B cell (primary cell): ENCODE data around the gene NINL. TPM values are rescaled to one million over a fixed set of nuclear protein-coding genes. Genes with fewer than 3 reads are reported as not detected.

Experiments
- ATAC-seq: fragments of 200-7000 bp; cut with Tn5 transposase; one replicate; pipeline ENCODE4 v1.10.0; 2021; ENCODE audit warnings: low read depth, mild to moderate bottlenecking, moderate number of reproducible peaks, moderate library complexity
- CTCF ChIA-PET: fragments of 350-600 bp; sonication (Branson Sonifier 250); formaldehyde crosslinking; loops from one replicate; lab custom pipeline; 2021; ENCODE audit warnings: antibody characterized with exemption, inconsistent platforms; lab: Charles Lee
- POLR2A ChIA-PET: fragments of 350-600 bp; sonication (Branson Sonifier 250); formaldehyde crosslinking; loops from one replicate; lab custom pipeline; 2021; ENCODE audit warnings: antibody characterized with exemption; lab: Charles Lee
- DNase-seq: peaks from one replicate; pipeline ENCODE4 v3.0.0; 2013
- H2AFZ ChIP-seq: 2 replicates; pipeline ENCODE4 v1.6.1; 2012; ENCODE audit warnings: mild to moderate bottlenecking, low read depth, low read length; ENCODE audit not compliant: insufficient read depth, poor library complexity, severe bottlenecking
- H3K27ac ChIP-seq, 2 donors: 1 replicate in 1 of 2; 2 replicates in 1 of 2; pipeline ENCODE4 v1.5.1; 2012 to 2013; ENCODE audit warnings: low read length in 2 of 2, mild to moderate bottlenecking in 2 of 2, moderate library complexity in 1 of 2
- H3K27me3 ChIP-seq, 4 experiments: fragments of 200-600 bp in 1 of 4; sonication (generic) in 1 of 4; replicated peaks in 1 of 4; 1 replicate in 2 of 4; 2 replicates in 2 of 4; pipeline versions ENCODE4 v1.6.1 to v1.7.0; 2013 to 2016; ENCODE audit warnings: low read length in 3 of 4, mild to moderate bottlenecking in 2 of 4, mixed read lengths in 1 of 4, moderate library complexity in 1 of 4; ENCODE audit not compliant: insufficient read depth in 4 of 4, control insufficient read depth in 3 of 4; ENCODE audit errors: control extremely low read depth in 1 of 4
- H3K36me3 ChIP-seq, 2 experiments: replicated peaks in 1 of 2; 1 replicate in 1 of 2; 2 replicates in 1 of 2; pipeline versions ENCODE4 v1.6.1 to v1.7.1; 2013; ENCODE audit warnings: low read length in 1 of 2; ENCODE audit not compliant: insufficient read depth in 2 of 2, control insufficient read depth in 1 of 2; ENCODE audit errors: control extremely low read depth in 1 of 2, extremely low read depth in 1 of 2
- H3K4me1 ChIP-seq, 2 donors: fragments of 200-600 bp in 1 of 2; sonication (generic) in 1 of 2; 1 replicate in 1 of 2; 2 replicates in 1 of 2; pipeline versions ENCODE4 v1.5.1 to v1.6.1; 2013 to 2017; ENCODE audit warnings: low read length in 2 of 2; ENCODE audit not compliant: control insufficient read depth in 2 of 2, insufficient read depth in 2 of 2
- H3K4me2 ChIP-seq: replicated peaks from 2 replicates; pipeline ENCODE3; 2012; ENCODE audit warnings: mild to moderate bottlenecking, low read depth, low read length; ENCODE audit not compliant: poor library complexity, severe bottlenecking
- H3K4me3 ChIP-seq, 5 experiments: fragments of 200-600 bp in 1 of 5; sonication (generic) in 1 of 5; 1 replicate in 3 of 5; 2 replicates in 2 of 5; pipeline versions ENCODE4 v1.5.1 to v1.7.0; 2011 to 2016; ENCODE audit warnings: low read length in 4 of 5, mild to moderate bottlenecking in 4 of 5, low read depth in 2 of 5, control low read depth in 1 of 5, moderate library complexity in 1 of 5; ENCODE audit not compliant: insufficient read depth in 1 of 5; ENCODE audit errors: control extremely low read depth in 1 of 5, extremely low read depth in 1 of 5
- H3K79me2 ChIP-seq: fragments of 200-600 bp; sonication (generic); one replicate; pipeline ENCODE4 v1.6.0; 2016; ENCODE audit warnings: low read length; ENCODE audit not compliant: control insufficient read depth, insufficient read depth
- H3K9ac ChIP-seq: fragments of 200-600 bp; sonication (generic); 2 replicates; pipeline ENCODE4 v1.6.1; 2017; ENCODE audit warnings: mild to moderate bottlenecking, low read length, moderate library complexity
- H3K9me3 ChIP-seq, 3 donors: one replicate each; pipeline versions ENCODE4 v1.6.1 to v1.7.1; 2013; ENCODE audit warnings: low read length in 2 of 3; ENCODE audit not compliant: control insufficient read depth in 2 of 3, insufficient read depth in 1 of 3; ENCODE audit errors: control extremely low read depth in 1 of 3
- H4K20me1 ChIP-seq: 2 replicates; pipeline ENCODE4 v1.6.0; 2012; ENCODE audit warnings: mild to moderate bottlenecking, low read length; ENCODE audit not compliant: insufficient read depth, control insufficient read depth, poor library complexity, severe bottlenecking
- H3K27ac Mint-ChIP-seq: one replicate; pipeline ENCODE4 v1.8.0; 2021; ENCODE audit warnings: mixed read lengths
- H3K27me3 Mint-ChIP-seq: one replicate; pipeline ENCODE4 v1.8.0; 2021; ENCODE audit warnings: mixed read lengths
- H3K4me1 Mint-ChIP-seq: one replicate; pipeline ENCODE4 v1.8.0; 2021; ENCODE audit warnings: mixed read lengths
- H3K4me3 Mint-ChIP-seq: one replicate; pipeline ENCODE4 v1.8.0; 2021; ENCODE audit warnings: mixed read lengths
- H3K9me3 Mint-ChIP-seq: one replicate; pipeline ENCODE4 v1.8.0; 2022; ENCODE audit warnings: mixed read lengths; ENCODE audit not compliant: insufficient read depth
- CTCF ChIP-seq: fragments of 200-600 bp; IDR thresholded peaks from one replicate; pipeline ENCODE4 v1.8.0; 2022; ENCODE audit warnings: antibody characterized with exemption, mild to moderate bottlenecking
- EZH2 ChIP-seq: IDR thresholded peaks from 2 replicates; pipeline ENCODE4 v1.6.1; 2012; ENCODE audit warnings: borderline replicate concordance, low read depth, mild to moderate bottlenecking, moderate library complexity, low read length; ENCODE audit not compliant: insufficient read depth, poor library complexity, severe bottlenecking
- WGBS: methylation state at CpG from one replicate; pipeline ENCODE4 v1.1.5; 2013; ENCODE audit warnings: missing lambda C conversion rate; ENCODE audit not compliant: insufficient coverage; 5-methylcytosine and 5-hydroxymethylcytosine counted together
- intact Hi-C: fragments of 100-400 bp; cut with micrococcal nuclease; formaldehyde crosslinking; loops from one replicate; pipeline ENCODE4 v1.10.0; 2022
- polyA plus RNA-seq: library from polyadenylated mRNA; depleted of rRNA; stranded (reverse); fragments of >200 nt; gene quantifications from 2 replicates; pipeline ENCODE4 v1.2.3, GENCODE V29; 2012
- total RNA-seq, 2 donors: library from RNA; stranded (reverse); fragments of 120-200 nt in 1 of 2; gene quantifications; 1 replicate in 1 of 2; 2 replicates in 1 of 2; pipeline versions ENCODE4 v1.2.3 to v1.2.4, GENCODE V29; 2013 to 2022

The NINL gene
- total and polyA plus RNA-seq, 2 donors (not counting 1 experiment from before 2014, with no cell fraction given): 1.8 to 5.5 TPM

DNA sequence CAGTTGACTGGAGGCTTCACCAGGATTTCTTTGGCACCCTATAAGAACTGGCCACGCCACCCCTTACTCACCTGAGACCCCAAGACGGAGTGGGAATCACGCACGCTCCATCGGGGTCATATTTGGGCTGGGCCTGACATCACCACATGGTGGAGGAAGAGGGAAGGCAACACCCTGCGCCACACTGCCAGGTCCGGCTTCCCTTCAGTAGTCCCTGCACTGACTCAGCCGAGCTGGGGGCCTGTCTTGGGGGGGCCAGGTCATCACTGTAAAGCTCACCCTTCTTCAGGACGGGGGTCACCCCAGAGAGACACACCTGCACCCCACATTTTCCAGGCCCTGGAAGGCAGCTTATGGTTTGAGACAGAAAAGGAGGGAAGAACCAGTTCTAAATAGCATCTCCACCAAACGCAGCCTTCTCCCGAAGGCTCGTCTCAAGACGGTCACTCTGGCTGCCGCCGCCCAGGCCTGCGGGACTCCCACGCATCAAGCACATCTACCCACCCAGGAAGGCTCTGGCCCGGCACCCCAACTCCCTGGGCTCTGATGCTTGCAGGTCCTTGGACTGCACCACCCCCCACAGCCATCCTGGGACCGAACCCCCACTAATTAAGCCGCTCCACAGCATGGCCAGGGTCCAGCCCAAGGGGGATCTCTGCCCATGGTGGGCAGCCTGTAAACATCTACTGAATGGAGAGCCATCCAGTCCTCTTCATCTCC, 126.1 kb downstream of the NINL start:
- TF ChIP-seq CTCF: no peak
- TF ChIP-seq EZH2: no peak
- Mint-ChIP-seq H3K4me1 (no peaks in the 10 kb centered on the region), H3K9me3 (no peaks in the 10 kb centered on the region), H3K27me3 (no peaks in the 10 kb centered on the region), H3K27ac (no peak overlapping the region), H3K4me3 (no peak overlapping the region)
- POLR2A ChIA-PET: no interaction called here
- Histone ChIP-seq H3K27me3 (no peaks in the 10 kb centered on the region), H3K4me2 (no peak overlapping the region), H3K79me2 (no peaks in the 10 kb centered on the region), H3K9me3 (no peaks in the 10 kb centered on the region), H3K27ac (no peak overlapping the region), H2AFZ (no peak overlapping the region), H4K20me1 (no peaks in the 10 kb centered on the region), H3K4me3 (no peak overlapping the region), H3K9ac (no peak overlapping the region), H3K36me3 (no peaks in the 10 kb centered on the region), H3K4me1 (no peaks in the 10 kb centered on the region)
- CTCF ChIA-PET: no interaction called here
- ATAC-seq: no peak
- 95% methylated on average over 15 of the region's 20 CpGs for WGBS
- intact Hi-C loops: no loop called here
- no peak for DNase-seq

GRCh38 chr20:25457886-25458680, 127.2 kb downstream of the NINL start:
- Mint-ChIP-seq H3K27me3 (no peaks in the 10 kb centered on the region), H3K9me3 (no peaks in the 10 kb centered on the region), H3K4me1 (no peaks in the 10 kb centered on the region), H3K4me3 (no peak overlapping the region), H3K27ac (no peak overlapping the region)
- ChIA-PET CTCF (no interaction called here), POLR2A (no interaction called here)
- H3K9me3 ChIP-seq: no peaks in the 10 kb centered on the region
- no peak overlapping the region for H2AFZ ChIP-seq
- H3K4me3 ChIP-seq: no peak overlapping the region
- WGBS: 89% methylated on average over 21 of the region's 22 CpGs
- intact Hi-C loops: no loop called here
- no peak for TF ChIP-seq CTCF
- no peak for TF ChIP-seq EZH2
- H3K9ac ChIP-seq: no peak overlapping the region
- H3K27me3 ChIP-seq: no peaks in the 10 kb centered on the region
- no peaks in the 10 kb centered on the region for H4K20me1 ChIP-seq
- H3K4me2 ChIP-seq: no peak overlapping the region
- no peak for DNase-seq
- H3K36me3 ChIP-seq: no peaks in the 10 kb centered on the region
- no peak overlapping the region for H3K27ac ChIP-seq
- no peaks in the 10 kb centered on the region for H3K4me1 ChIP-seq
- no peaks in the 10 kb centered on the region for H3K79me2 ChIP-seq
- ATAC-seq: no peak
